H9 (cell line): ENCODE data around the gene DTNBP1. TPM values are rescaled to one million over a fixed set of nuclear protein-coding genes. Genes with fewer than 3 reads are reported as not detected.

Experiments
- DNase-seq: peaks from one replicate; pipeline ENCODE4 v3.0.0-alpha.2; 2017
- H2AFZ ChIP-seq: one replicate; pipeline ENCODE4 v1.6.1; 2013; ENCODE audit warnings: mild to moderate bottlenecking, low read length, control low read depth, moderate library complexity
- H2AK5ac ChIP-seq: 2 replicates; pipeline ENCODE4 v1.6.1; 2013; ENCODE audit warnings: low read length, control low read depth, mixed read lengths; ENCODE audit not compliant: insufficient read length
- H2BK120ac ChIP-seq: one replicate; pipeline ENCODE4 v1.6.1; 2013; ENCODE audit warnings: low read depth, mild to moderate bottlenecking, low read length, control low read depth, inconsistent platforms; ENCODE audit not compliant: poor library complexity, severe bottlenecking
- H2BK12ac ChIP-seq: 2 replicates; pipeline ENCODE4 v1.6.1; 2013; ENCODE audit warnings: low read length, control low read depth, mixed read lengths, low read depth; ENCODE audit not compliant: insufficient read length
- H2BK15ac ChIP-seq: 2 replicates; pipeline ENCODE4 v1.6.1; 2013; ENCODE audit warnings: low read depth, low read length, control low read depth
- H2BK20ac ChIP-seq: one replicate; pipeline ENCODE4 v1.6.1; 2013; ENCODE audit warnings: low read depth, mild to moderate bottlenecking, low read length, control low read depth, inconsistent platforms; ENCODE audit not compliant: poor library complexity, severe bottlenecking
- H2BK5ac ChIP-seq: 2 replicates; pipeline ENCODE4 v1.6.1; 2013; ENCODE audit warnings: low read length, control low read depth, mixed read lengths; ENCODE audit not compliant: insufficient read length
- H3K14ac ChIP-seq: 2 replicates; pipeline ENCODE4 v1.6.1; 2013; ENCODE audit warnings: low read length, control low read depth; ENCODE audit not compliant: insufficient read depth
- H3K18ac ChIP-seq: 2 replicates; pipeline ENCODE4 v1.6.1; 2013; ENCODE audit warnings: low read depth, mild to moderate bottlenecking, mixed read lengths, low read length, control low read depth; ENCODE audit not compliant: insufficient read length
- H3K23ac ChIP-seq: 2 replicates; pipeline ENCODE4 v1.6.1; 2013; ENCODE audit warnings: low read length, control low read depth, mixed read lengths, low read depth; ENCODE audit not compliant: insufficient read length
- H3K23me2 ChIP-seq: 2 replicates; pipeline ENCODE4 v1.6.1; 2013; ENCODE audit warnings: low read depth, mild to moderate bottlenecking, mixed read lengths, low read length, control low read depth; ENCODE audit not compliant: insufficient read length, poor library complexity, severe bottlenecking
- H3K27ac ChIP-seq: 2 replicates; pipeline ENCODE4 v1.5.1; 2013; ENCODE audit warnings: low read length, control low read depth, mixed read lengths, low read depth; ENCODE audit not compliant: insufficient read length
- H3K27me3 ChIP-seq: 2 replicates; pipeline ENCODE4 v1.6.1; 2013; ENCODE audit warnings: low read length, control low read depth, inconsistent platforms; ENCODE audit not compliant: insufficient read depth
- H3K4ac ChIP-seq: 2 replicates; pipeline ENCODE4 v1.6.1; 2013; ENCODE audit warnings: low read depth, mild to moderate bottlenecking, control low read depth, inconsistent platforms, low read length, moderate library complexity
- H3K4me1 ChIP-seq: 2 replicates; pipeline ENCODE4 v1.6.1; 2013; ENCODE audit warnings: low read length, control low read depth, inconsistent platforms; ENCODE audit not compliant: insufficient read depth
- H3K4me2 ChIP-seq: 2 replicates; pipeline ENCODE4 v1.6.1; 2013; ENCODE audit warnings: low read length, control low read depth, mixed read lengths; ENCODE audit not compliant: insufficient read length, insufficient read depth
- H3K56ac ChIP-seq: 2 replicates; pipeline ENCODE4 v1.6.1; 2013; ENCODE audit warnings: low read depth, mild to moderate bottlenecking, mixed read lengths, low read length, control low read depth; ENCODE audit not compliant: insufficient read length
- H3K79me1 ChIP-seq: 2 replicates; pipeline ENCODE4 v1.6.1; 2013; ENCODE audit warnings: low read depth, mild to moderate bottlenecking, moderate library complexity, low read length, control low read depth, inconsistent platforms; ENCODE audit not compliant: insufficient read depth, poor library complexity, severe bottlenecking
- H3K79me2 ChIP-seq: 2 replicates; pipeline ENCODE4 v1.6.1; 2013; ENCODE audit warnings: low read length, control low read depth, inconsistent platforms; ENCODE audit not compliant: insufficient read depth
- H3K9ac ChIP-seq: 2 replicates; pipeline ENCODE4 v1.6.1; 2013; ENCODE audit warnings: low read length, control low read depth, mixed read lengths; ENCODE audit not compliant: insufficient read length; ENCODE audit errors: extremely low read depth
- H3K9me3 ChIP-seq: one replicate; pipeline ENCODE4 v1.6.1; 2013; ENCODE audit warnings: low read depth, low read length, inconsistent platforms; ENCODE audit not compliant: control insufficient read depth
- H3T11ph ChIP-seq: one replicate; pipeline ENCODE4 v1.6.1; 2013; ENCODE audit warnings: mild to moderate bottlenecking, low read length, control low read depth, inconsistent platforms
- H4K20me1 ChIP-seq: one replicate; pipeline ENCODE4 v1.6.1; 2013; ENCODE audit not compliant: control insufficient read depth, insufficient read length, insufficient read depth
- H4K5ac ChIP-seq: 2 replicates; pipeline ENCODE4 v1.6.1; 2013; ENCODE audit warnings: low read depth, mild to moderate bottlenecking, mixed read lengths, low read length, control low read depth; ENCODE audit not compliant: insufficient read length
- H4K8ac ChIP-seq: replicated peaks from 2 replicates; pipeline ENCODE4 v1.6.1; 2013; ENCODE audit warnings: low read length, control low read depth, mixed read lengths, low read depth; ENCODE audit not compliant: insufficient read length
- H4K91ac ChIP-seq: 2 replicates; pipeline ENCODE4 v1.6.1; 2013; ENCODE audit warnings: low read depth, mild to moderate bottlenecking, moderate library complexity, mixed read lengths, low read length, control low read depth; ENCODE audit not compliant: insufficient read length
- H3K27ac Mint-ChIP-seq, 3 experiments: 2 replicates in 2 of 3; 3 replicates in 1 of 3; pipeline ENCODE4 v1.8.0; 2020 to 2021; ENCODE audit warnings: mixed read lengths in 3 of 3, mild to moderate bottlenecking in 1 of 3, moderate library complexity in 1 of 3
- H3K27me3 Mint-ChIP-seq: 2 replicates; pipeline ENCODE4 v1.8.0; 2021; ENCODE audit warnings: low read depth, mild to moderate bottlenecking, moderate library complexity, mixed read lengths
- H3K36me3 Mint-ChIP-seq, 3 experiments: 2 replicates in 2 of 3; 3 replicates in 1 of 3; pipeline ENCODE4 v1.8.0; 2020 to 2021; ENCODE audit warnings: low read depth in 3 of 3, mixed read lengths in 3 of 3; ENCODE audit not compliant: insufficient read depth in 1 of 3
- H3K4me1 Mint-ChIP-seq, 2 experiments: 2 replicates each; pipeline ENCODE4 v1.8.0; 2020; ENCODE audit warnings: mixed read lengths in 2 of 2
- H3K4me3 Mint-ChIP-seq, 2 experiments: 2 replicates in 1 of 2; 3 replicates in 1 of 2; pipeline ENCODE4 v1.8.0; 2020 to 2021; ENCODE audit warnings: mild to moderate bottlenecking in 2 of 2, mixed read lengths in 2 of 2, moderate library complexity in 1 of 2
- H3K9me3 Mint-ChIP-seq, 2 experiments: 2 replicates in 1 of 2; 3 replicates in 1 of 2; pipeline ENCODE4 v1.8.0; 2020; ENCODE audit warnings: mild to moderate bottlenecking in 2 of 2, mixed read lengths in 2 of 2, moderate library complexity in 1 of 2
- CTCF ChIP-seq: fragments of 200-600 bp; sonication (generic); conservative IDR thresholded peaks from 3 replicates; pipeline ENCODE4 v1.8.0; 2021; ENCODE audit warnings: antibody characterized with exemption, mild to moderate bottlenecking
- WGBS: extraction: QIAGEN DNeasy Blood & Tissue Kit; methylation state at CpG from one replicate; pipeline ENCODE4 v1.1.7; 2013; ENCODE audit warnings: missing lambda C conversion rate, low lambda C conversion rate, mixed read lengths; ENCODE audit not compliant: insufficient read length; ENCODE audit errors: extremely low coverage; 5-methylcytosine and 5-hydroxymethylcytosine counted together
- total RNA-seq: library from RNA; stranded (reverse); gene quantifications from 2 replicates; pipeline ENCODE4 v1.2.1, GENCODE V29; 2021

Gene DTNBP1
- total RNA-seq, 1 experiment from 2014 or later = 12.9 TPM

DNA sequence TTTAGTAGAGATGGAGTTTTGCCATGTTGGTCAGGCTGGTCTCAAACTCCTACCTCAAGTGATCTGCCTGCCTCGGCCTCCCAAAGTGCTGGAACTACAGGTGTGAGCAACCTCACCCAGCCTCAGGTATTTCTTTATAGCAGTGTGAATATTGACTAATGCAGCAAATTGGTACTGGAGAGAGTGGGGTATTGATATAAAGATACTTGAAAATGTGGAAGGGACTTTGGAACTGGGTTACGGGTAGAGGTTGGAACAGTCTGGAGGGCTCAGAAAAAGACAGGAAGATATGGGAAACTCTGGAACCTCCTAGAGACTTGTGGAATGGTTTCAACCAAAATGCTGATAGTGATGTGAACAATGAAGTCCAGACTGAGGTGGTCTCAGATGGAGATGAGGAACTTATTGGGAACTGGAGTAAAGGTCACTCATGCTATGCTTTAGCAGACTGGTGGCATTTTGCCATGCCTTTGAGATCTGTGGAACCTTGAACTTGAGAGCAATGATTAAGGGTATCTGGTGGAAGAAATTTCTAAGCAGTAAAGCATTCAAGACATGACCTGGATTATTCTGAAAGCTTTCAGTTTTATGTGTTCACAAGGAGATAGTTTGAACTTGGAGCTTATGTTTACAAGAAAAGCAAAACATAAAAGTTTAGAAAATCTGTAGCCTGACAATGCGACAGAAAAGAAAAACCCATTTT is 127.2 kb downstream of the DTNBP1 start:
- Histone ChIP-seq H3K27me3 (no peaks in the 10 kb centered on the region), H3K4me1 (no peaks in the 10 kb centered on the region), H2BK120ac (no peak overlapping the region), H3K79me2 (no peaks in the 10 kb centered on the region), H3K18ac (no peak overlapping the region), H2BK5ac (no peak overlapping the region), H3K79me1 (no peaks in the 10 kb centered on the region), H3K9ac (no peak overlapping the region), H3K23ac (no peak overlapping the region), H4K20me1 (no peaks in the 10 kb centered on the region), H3K27ac (no peak overlapping the region), H3K23me2 (no peaks in the 10 kb centered on the region), H3T11ph (no peak overlapping the region), H4K5ac (no peak overlapping the region), H3K9me3 (no peaks in the 10 kb centered on the region), H3K56ac (no peak overlapping the region), H3K4ac (no peak overlapping the region), H4K8ac (no peak overlapping the region), H3K4me2 (no peak overlapping the region), H3K14ac (no peak overlapping the region), H2BK12ac (no peak overlapping the region), H2AK5ac (no peak overlapping the region), H2BK15ac (no peak overlapping the region), H2BK20ac (no peak overlapping the region), H4K91ac (no peak overlapping the region), H2AFZ (no peak overlapping the region)
- no CpG with 5 or more reads among the region's 3 CpGs for WGBS
- H3K27ac Mint-ChIP-seq = no peak overlapping the region
- H3K36me3 Mint-ChIP-seq = peaks cover 7 to 20% (median 15%) of the 10 kb centered on the region in 3 experiments
- no peak overlapping the region for H3K4me3 Mint-ChIP-seq
- H3K27me3 Mint-ChIP-seq = no peaks in the 10 kb centered on the region
- no peak for TF ChIP-seq CTCF
- 0 out of 4 replicates have a peak, but pooled peaks cover 0 to 2% of the 10 kb centered on the region in 2 experiments for H3K4me1 Mint-ChIP-seq
- H3K9me3 Mint-ChIP-seq = peaks cover 3 to 9% of the 10 kb centered on the region in 2 experiments; a peak in 4 of 5 replicates
- no peak for DNase-seq
